Measurements from ENCODE around the gene TMIE. TPM values are rescaled to one million over a fixed set of nuclear protein-coding genes. Genes with fewer than 3 reads are reported as not detected.

Gene TMIE
- total RNA-seq, 2 donors from 2014 or later = 0.18 to 1.6 TPM

DNA sequence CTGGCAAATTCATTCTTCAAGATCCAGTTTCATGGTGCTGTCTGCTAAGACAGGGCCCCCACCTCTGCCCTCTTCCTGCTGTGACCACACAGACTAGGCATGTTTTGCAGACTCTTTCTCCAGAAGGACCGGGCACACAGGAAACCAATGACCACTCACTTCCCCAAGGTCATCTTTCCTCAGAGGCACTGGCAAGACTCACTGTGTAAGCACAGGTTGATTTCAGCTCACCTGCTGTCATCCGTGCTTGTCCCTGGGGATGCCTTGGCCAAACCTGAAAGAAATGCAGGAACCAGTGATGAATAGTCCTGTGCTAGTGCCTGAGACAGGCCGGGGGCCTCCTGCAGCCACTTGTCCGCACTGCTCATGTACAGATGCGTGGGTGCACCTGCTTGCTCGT lies 41.2 kb upstream of the TMIE start:
- H3K36me3 ChIP-seq = no peaks in the 10 kb centered on the region
- DNase-seq (ENCODE audit: low spot score) = no peak
- 87% methylated on average over 6 of the region's 6 CpGs for WGBS
- H3K9me3 ChIP-seq = no peaks in the 10 kb centered on the region
- H3K4me1 ChIP-seq (replicated peaks) = no peaks in the 10 kb centered on the region
- no peaks in the 10 kb centered on the region for H3K27me3 ChIP-seq (replicated peaks; ENCODE audit: insufficient read depth)
- TF ChIP-seq, protein P1, sequence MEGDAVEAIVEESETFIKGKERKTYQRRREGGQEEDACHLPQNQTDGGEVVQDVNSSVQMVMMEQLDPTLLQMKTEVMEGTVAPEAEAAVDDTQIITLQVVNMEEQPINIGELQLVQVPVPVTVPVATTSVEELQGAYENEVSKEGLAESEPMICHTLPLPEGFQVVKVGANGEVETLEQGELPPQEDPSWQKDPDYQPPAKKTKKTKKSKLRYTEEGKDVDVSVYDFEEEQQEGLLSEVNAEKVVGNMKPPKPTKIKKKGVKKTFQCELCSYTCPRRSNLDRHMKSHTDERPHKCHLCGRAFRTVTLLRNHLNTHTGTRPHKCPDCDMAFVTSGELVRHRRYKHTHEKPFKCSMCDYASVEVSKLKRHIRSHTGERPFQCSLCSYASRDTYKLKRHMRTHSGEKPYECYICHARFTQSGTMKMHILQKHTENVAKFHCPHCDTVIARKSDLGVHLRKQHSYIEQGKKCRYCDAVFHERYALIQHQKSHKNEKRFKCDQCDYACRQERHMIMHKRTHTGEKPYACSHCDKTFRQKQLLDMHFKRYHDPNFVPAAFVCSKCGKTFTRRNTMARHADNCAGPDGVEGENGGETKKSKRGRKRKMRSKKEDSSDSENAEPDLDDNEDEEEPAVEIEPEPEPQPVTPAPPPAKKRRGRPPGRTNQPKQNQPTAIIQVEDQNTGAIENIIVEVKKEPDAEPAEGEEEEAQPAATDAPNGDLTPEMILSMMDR (IDR thresholded peaks at IDR 0.05) = no peak
- TF ChIP-seq POLR2A (IDR thresholded peaks at IDR 0.05) (no peak), POLR2AphosphoS5 (IDR thresholded peaks at IDR 0.05) (no peak)
- intact Hi-C loops (cut with DNase I) = no loop called here
- no peak overlapping the region for H3K4me3 ChIP-seq
- no peak overlapping the region for H3K27ac ChIP-seq

DNA sequence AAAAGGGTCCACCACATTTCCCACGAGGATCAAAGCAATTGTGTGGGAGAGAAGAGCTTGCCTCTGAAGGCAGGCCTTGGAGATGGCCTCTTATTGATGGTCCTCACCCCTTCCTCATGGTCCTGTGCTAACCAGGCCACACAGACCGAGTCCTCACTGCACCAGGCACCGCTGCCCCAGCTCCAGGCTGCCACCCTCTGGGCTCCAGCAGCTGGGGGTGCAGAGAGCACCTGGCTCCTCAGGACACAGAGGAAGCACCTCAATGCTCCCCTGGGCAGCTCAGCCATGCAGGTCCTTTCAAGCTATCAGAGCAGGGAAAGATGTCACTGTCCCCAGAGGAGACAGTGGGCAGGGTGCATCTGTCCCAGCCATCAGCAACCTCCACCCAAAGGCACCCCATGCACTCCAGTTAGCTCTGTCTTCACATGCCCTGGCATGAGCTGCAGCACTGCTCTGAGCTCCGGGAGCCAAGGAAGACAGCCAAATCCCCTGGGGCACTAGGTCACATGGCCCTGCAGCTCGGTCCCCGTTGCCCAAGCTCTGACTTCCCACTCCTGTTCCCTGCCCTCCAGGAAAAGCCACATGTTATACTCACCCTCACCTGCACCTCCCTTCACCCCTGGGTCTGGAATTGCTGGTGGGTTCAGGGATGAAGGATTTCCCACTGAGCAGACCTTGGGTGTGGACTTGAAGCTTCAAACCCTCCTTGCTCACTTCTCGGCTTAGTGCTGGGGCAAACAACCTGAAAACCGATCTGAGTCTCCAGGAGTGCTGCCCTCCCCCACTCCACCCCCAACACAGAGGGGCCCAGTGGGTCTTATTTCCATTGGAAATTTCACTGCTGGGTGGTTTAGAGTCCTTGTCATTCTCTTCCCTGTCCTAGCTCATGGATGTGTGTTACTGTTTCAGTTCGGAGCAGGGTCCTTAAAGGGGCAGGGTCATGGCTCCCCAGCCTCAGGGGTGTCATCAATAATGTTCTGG lies 40.4 kb upstream of the TMIE start:
- 42% methylated on average over 9 of the region's 9 CpGs for WGBS
- intact Hi-C loops (cut with DNase I) = no loop called here
- no peaks in the 10 kb centered on the region for H3K27me3 ChIP-seq (replicated peaks; ENCODE audit: insufficient read depth)
- H3K27ac ChIP-seq = no peak overlapping the region
- H3K4me3 ChIP-seq = no peak overlapping the region
- no peaks in the 10 kb centered on the region for H3K4me1 ChIP-seq (replicated peaks)
- no peaks in the 10 kb centered on the region for H3K9me3 ChIP-seq
- TF ChIP-seq POLR2A (IDR thresholded peaks at IDR 0.05) (no peak), POLR2AphosphoS5 (IDR thresholded peaks at IDR 0.05) (peak; percentile 23)
- DNase-seq (ENCODE audit: low spot score) = peak; percentile 73
- no peaks in the 10 kb centered on the region for H3K36me3 ChIP-seq

DNA sequence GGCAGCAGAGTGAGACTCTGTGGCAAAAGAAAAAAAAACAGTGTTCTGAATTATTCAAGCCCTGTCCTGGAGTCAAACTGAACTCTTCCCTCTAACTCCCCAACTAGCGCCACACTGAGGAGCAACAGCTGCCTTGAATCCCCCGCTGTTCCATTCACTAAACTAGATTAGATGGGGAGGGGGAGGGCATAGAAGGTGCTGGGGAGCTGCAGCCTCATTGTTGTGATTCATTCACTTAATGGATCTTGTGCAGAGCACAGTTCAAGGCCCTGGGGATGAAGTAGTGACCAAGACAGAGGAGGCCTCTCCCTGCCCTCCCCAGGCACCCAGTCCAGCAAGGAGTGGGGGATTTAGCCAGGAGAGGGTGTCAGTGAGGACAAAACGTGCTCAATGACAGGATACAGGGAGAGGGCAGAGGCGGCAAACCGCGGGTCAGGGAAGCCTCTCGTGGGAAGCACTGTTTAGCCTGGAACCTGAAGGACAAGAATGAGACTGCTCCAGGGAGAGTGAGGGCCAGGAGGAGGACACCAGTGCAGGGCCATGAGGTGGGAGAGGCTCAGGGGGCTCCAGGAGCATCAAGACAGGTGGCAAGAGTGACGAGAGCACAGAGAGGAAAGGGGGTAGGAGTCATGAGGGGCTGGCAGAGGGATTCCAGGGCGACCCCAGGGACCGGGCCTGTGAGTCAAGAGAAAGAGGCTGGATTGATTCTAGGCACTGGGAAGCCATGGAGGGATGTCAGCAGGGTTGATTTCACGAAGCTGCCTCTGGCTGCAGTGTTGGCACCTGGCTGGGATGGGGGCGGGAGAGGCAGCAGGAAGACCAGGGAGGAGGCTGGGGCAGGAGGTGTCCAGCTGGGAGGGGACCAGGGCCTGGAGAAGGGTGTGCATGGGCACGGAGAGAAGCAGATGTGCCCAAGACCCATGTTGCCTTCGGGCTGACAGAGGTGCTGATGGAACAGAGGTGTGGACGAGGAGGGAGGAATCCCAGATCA lies 39.1 kb upstream of the TMIE start:
- H3K4me3 ChIP-seq = no peak overlapping the region
- intact Hi-C loops (cut with DNase I) = no loop called here
- H3K9me3 ChIP-seq = no peaks in the 10 kb centered on the region
- H3K27me3 ChIP-seq (replicated peaks; ENCODE audit: insufficient read depth) = no peaks in the 10 kb centered on the region
- TF ChIP-seq POLR2AphosphoS5 (IDR thresholded peaks at IDR 0.05) (no peak), POLR2A (IDR thresholded peaks at IDR 0.05) (no peak)
- TF ChIP-seq, protein P1 (IDR thresholded peaks at IDR 0.05) = no peak
- no peak overlapping the region for H3K27ac ChIP-seq
- 83% methylated on average over 15 of the region's 15 CpGs for WGBS
- H3K4me1 ChIP-seq (replicated peaks) = peaks cover 6% of the 10 kb centered on the region
- DNase-seq (ENCODE audit: low spot score) = no peak
- no peaks in the 10 kb centered on the region for H3K36me3 ChIP-seq

DNA sequence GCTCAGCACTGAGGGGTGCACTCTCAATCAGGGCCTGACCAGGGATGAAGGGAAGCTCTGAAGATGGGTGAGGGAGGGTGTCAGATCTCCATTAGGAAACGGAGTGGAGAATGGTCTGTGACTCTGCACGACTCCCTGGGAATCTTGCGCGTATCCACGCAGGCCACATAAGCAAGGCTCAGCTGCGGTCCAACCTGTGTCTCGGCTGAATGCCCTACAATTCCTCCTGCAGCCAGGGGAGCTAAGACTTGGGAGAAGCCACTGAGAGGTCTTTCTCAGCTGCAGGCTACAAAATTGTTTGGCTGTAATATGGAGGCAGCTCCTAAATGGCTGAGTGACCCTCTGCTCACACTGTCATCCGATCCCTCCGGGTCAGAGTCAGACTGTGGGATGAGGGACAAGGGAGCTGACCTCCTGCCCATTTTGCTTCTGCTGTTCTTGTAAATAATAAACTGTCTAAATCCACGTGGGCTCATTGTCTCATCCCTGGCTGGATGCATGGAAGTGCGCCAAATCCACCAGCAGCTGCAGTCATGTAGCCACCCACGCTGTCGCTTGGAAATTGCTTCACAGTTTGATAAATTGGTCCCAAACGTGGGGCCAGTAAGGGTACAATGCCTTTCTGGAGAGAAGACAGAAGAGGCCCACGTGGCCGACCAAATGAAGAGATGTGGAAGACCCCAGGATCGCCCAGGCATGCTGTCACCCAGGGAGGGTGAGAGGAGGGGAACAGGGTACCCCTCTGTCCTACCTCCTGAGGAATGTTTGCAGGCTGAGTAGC lies 38.2 kb upstream of the TMIE start:
- 48% methylated on average over 17 of the region's 17 CpGs for WGBS

More for the DNA sequence above, 38.2 kb upstream of the TMIE start:
- Histone ChIP-seq H3K4me1 (replicated peaks) (peaks cover 6% of the 10 kb centered on the region), H3K4me3 (no peak overlapping the region), H3K27me3 (replicated peaks; ENCODE audit: insufficient read depth) (no peaks in the 10 kb centered on the region), H3K27ac (no peak overlapping the region), H3K9me3 (no peaks in the 10 kb centered on the region), H3K36me3 (no peaks in the 10 kb centered on the region)
- no peak for TF ChIP-seq POLR2A (IDR thresholded peaks at IDR 0.05)
- TF ChIP-seq, protein P1 (IDR thresholded peaks at IDR 0.05) = no peak
- TF ChIP-seq POLR2AphosphoS5 (IDR thresholded peaks at IDR 0.05) = no peak
- intact Hi-C loops (cut with DNase I) = no loop called here
- DNase-seq (ENCODE audit: low spot score) = no peak
